Panc1 (cell line): Measurements from ENCODE around the gene ANKRD34C. TPM values are rescaled to one million over a fixed set of nuclear protein-coding genes. Genes with fewer than 3 reads are reported as not detected.

Experiments
- ATAC-seq: fragments of 200-7000 bp; cut with Tn5 transposase; 2 replicates; pipeline ENCODE4 v1.9.1; 2020; ENCODE audit warnings: mild to moderate bottlenecking, moderate library complexity
- BruUV-seq: library from RNA; stranded (reverse); fragments of 400-500 nt; replicated peaks from 2 replicates; lab custom pipeline; 2021; lab: Mats Ljungman, UMichigan
- CTCF ChIA-PET: fragments of 300-600 bp; sonication (Branson Sonifier 250); formaldehyde crosslinking; loops from one replicate; lab custom pipeline; 2022; ENCODE audit warnings: antibody characterized with exemption; lab: Charles Lee
- POLR2A ChIA-PET: fragments of 300-600 bp; sonication (Branson Sonifier 250); formaldehyde crosslinking; loops from one replicate; lab custom pipeline; 2022; ENCODE audit warnings: antibody characterized with exemption; lab: Charles Lee
- DNase-seq: peaks from one replicate; pipeline ENCODE4 v3.0.0-alpha.2; 2010; ENCODE audit warnings: low read depth, low spot score
- H3K27ac ChIP-seq: 2 replicates; pipeline ENCODE4 v1.5.1; 2011; ENCODE audit warnings: mild to moderate bottlenecking, low read length, inconsistent platforms
- H3K27me3 ChIP-seq: fragments of 200-500 bp; sonication (Bioruptor generic); 2 replicates; pipeline ENCODE4 v1.6.0; 2014; ENCODE audit warnings: low read length, inconsistent platforms; ENCODE audit not compliant: control insufficient read depth, insufficient read depth
- H3K36me3 ChIP-seq: fragments of 200-500 bp; sonication (Bioruptor generic); 2 replicates; pipeline ENCODE4 v1.5.1; 2014; ENCODE audit warnings: inconsistent platforms, mild to moderate bottlenecking, low read length, moderate library complexity; ENCODE audit not compliant: control insufficient read depth, insufficient read depth
- H3K4me1 ChIP-seq: 2 replicates; pipeline ENCODE4 v1.5.1; 2011; ENCODE audit warnings: inconsistent platforms, mild to moderate bottlenecking, low read length, moderate library complexity; ENCODE audit not compliant: control insufficient read depth, insufficient read depth
- H3K4me3 ChIP-seq, 2 experiments: 2 replicates each; pipeline ENCODE4 v1.5.1; 2011 to 2012; ENCODE audit warnings: low read depth in 2 of 2, low read length in 2 of 2, mild to moderate bottlenecking in 2 of 2, inconsistent platforms in 1 of 2, moderate library complexity in 1 of 2
- H3K9me3 ChIP-seq: fragments of 200-500 bp; sonication (Bioruptor generic); 2 replicates; pipeline ENCODE4 v1.5.1; 2014; ENCODE audit warnings: low read depth, mild to moderate bottlenecking, inconsistent platforms, low read length, moderate library complexity; ENCODE audit not compliant: control insufficient read depth, insufficient read depth
- CTCF ChIP-seq: fragments of 450-650 bp; IDR thresholded peaks from 2 replicates; pipeline ENCODE4 v1.5.1; 2017; ENCODE audit warnings: mild to moderate bottlenecking
- POLR2AphosphoS5 ChIP-seq: IDR thresholded peaks from 2 replicates; pipeline ENCODE4 v1.6.1; 2012; ENCODE audit warnings: mild to moderate bottlenecking, low read depth, low read length, moderate library complexity
- REST ChIP-seq, 2 experiments: IDR thresholded peaks; 2 replicates each; pipeline ENCODE4 v1.6.1; 2011 to 2012; ENCODE audit warnings: low read depth in 2 of 2, control low read depth in 1 of 2, low read length in 1 of 2, mild to moderate bottlenecking in 1 of 2, moderate library complexity in 1 of 2; ENCODE audit not compliant: insufficient read depth in 1 of 2
- SIN3A ChIP-seq: IDR thresholded peaks from 2 replicates; pipeline ENCODE4 v1.6.1; 2012; ENCODE audit warnings: low read depth, mild to moderate bottlenecking, low read length, moderate library complexity, borderline replicate concordance; ENCODE audit not compliant: insufficient read depth
- TCF7L2 ChIP-seq: IDR thresholded peaks from 2 replicates; pipeline ENCODE4 v1.6.1; 2011; ENCODE audit warnings: mild to moderate bottlenecking, low read depth, low read length, inconsistent platforms
- in situ Hi-C: cut with HindIII; loops from 2 replicates; pipeline ENCODE4 v1.10.0; 2016; ENCODE audit warnings: low sequenced_read_pairs, low pct_unique_long_range_greater_than_20kb
- intact Hi-C: fragments of 100-400 bp; cut with micrococcal nuclease; formaldehyde crosslinking; loops from one replicate; pipeline ENCODE4 v1.10.0; 2022; ENCODE audit not compliant: unreplicated experiment
- total RNA-seq: library from RNA; stranded (reverse); gene quantifications from one replicate; pipeline ENCODE4 v1.2.1, GENCODE V29; 2021; ENCODE audit not compliant: unreplicated experiment

Gene ANKRD34C
- total RNA-seq, 1 experiment from 2014 or later = not detected

DNA sequence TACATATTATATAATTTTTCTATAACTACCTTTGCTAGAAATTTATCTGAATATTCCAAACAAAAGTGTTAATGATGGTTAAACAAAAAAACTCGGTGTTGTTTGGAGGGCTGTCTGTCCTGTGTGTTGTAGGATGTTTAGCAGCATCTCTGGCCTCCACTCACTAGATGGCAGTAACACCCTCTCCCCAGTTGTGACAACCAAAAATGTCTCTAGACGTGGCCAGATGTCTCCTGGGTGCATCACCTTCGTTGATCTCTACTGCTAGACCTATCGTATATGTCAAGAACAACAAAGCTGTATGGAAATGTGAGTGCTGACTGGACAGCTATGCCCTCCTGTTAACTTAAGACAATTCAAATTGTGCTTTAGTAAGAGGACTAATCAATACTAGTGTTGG lies 14.1 kb downstream of the ANKRD34C start:
- no peaks in the 10 kb centered on the region for H3K4me1 ChIP-seq
- ChIA-PET POLR2A (no interaction called here), CTCF (no interaction called here)
- TF ChIP-seq TCF7L2 (no peak), CTCF (peak; percentile 49), SIN3A (no peak), POLR2AphosphoS5 (no peak), REST (IDR thresholded peaks at IDR 0.05; ENCODE audit: insufficient read depth in 1 of 2, low read depth in 2 of 2, low read length in 1 of 2) (no peak)
- no peaks in the 10 kb centered on the region for H3K36me3 ChIP-seq
- intact Hi-C loops = no loop called here
- ATAC-seq (no peak), DNase-seq (no peak)
- BruUV-seq = no TSS peak
- no peak overlapping the region for H3K27ac ChIP-seq
- H3K4me3 ChIP-seq = no peak overlapping the region
- in situ Hi-C loops = no loop called here
- peaks cover 62% of the 10 kb centered on the region for H3K27me3 ChIP-seq
- no peaks in the 10 kb centered on the region for H3K9me3 ChIP-seq

DNA sequence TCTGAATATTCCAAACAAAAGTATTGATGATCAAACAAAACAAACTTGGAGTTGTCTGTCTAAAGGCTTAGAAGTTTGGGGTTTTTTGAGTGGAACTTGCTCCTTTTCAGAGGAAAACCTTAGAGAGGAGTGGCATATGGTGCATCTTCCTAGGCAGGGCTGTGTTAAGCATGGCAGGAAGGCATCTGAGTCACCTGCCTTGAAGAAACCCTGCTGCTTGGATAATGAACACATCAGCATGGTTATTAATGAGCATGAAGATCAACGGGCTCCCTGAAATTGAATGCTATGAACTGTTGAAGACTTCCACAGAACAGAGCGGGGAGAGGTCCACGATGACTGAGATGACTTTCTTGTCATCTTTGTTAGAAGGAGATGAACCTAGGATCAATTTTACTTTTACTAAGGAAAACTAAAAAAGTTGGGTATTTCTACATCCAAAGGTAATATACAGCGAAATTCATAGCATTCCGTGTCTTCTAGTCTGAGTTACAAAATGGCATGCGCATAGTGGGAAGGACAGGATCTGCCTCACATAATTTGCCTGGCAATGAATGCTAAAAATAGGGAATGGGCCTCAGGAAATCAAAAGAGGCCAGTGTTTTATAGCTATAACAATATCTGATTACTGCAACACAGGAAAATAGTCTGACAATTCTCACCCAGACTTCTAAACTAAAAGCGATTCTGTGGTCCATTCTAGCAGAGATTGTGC lies 16.8 kb downstream of the ANKRD34C start:
- intact Hi-C loops = no loop called here
- in situ Hi-C loops = no loop called here
- Histone ChIP-seq H3K36me3 (no peaks in the 10 kb centered on the region), H3K4me3 (no peak overlapping the region), H3K27ac (no peak overlapping the region), H3K4me1 (no peaks in the 10 kb centered on the region), H3K27me3 (peaks cover 70% of the 10 kb centered on the region), H3K9me3 (no peaks in the 10 kb centered on the region)
- ChIA-PET POLR2A (interaction anchor here (0.6 kb wide), 1 partner anchor 9 kb away, joined by 8 read pairs; no protein-coding TSS in a partner anchor), CTCF (no interaction called here)
- DNase-seq (no peak), ATAC-seq (no peak)
- TF ChIP-seq REST (IDR thresholded peaks at IDR 0.05; ENCODE audit: insufficient read depth in 1 of 2, low read depth in 2 of 2, low read length in 1 of 2) (no peak), POLR2AphosphoS5 (no peak), TCF7L2 (no peak), SIN3A (no peak), CTCF (no peak)
- BruUV-seq = no TSS peak
